Right lobe of liver (tissue), 4 donors: ENCODE results near the gene MYO5A.

Experiments
- CTCF ChIP-seq, 4 donors: fragments of 200-600 bp in 3 of 4; fragments of 450-650 bp in 1 of 4; IDR thresholded peaks; one replicate each; pipeline versions ENCODE4 v1.5.1 to v1.8.0; 2016 to 2022; ENCODE audit warnings: antibody characterized with exemption in 4 of 4, mild to moderate bottlenecking in 2 of 4
- POLR2A ChIP-seq: fragments of 450-650 bp; IDR thresholded peaks from one replicate; pipeline ENCODE4 v1.6.1; 2017; ENCODE audit warnings: antibody characterized with exemption, mild to moderate bottlenecking
- donor health status: DM: no; HTN: no; CAD: no.
- donor health status: DM: no; HTN: no; CAD: no.
- donor health status: DM: no; HTN: yes; CAD: no.

GRCh38 chr15:52517014-52517413 is 11.7 kb downstream of the MYO5A start:
- TF ChIP-seq CTCF (IDR thresholded peaks at IDR 0.05) = no peak
- TF ChIP-seq POLR2A = no peak
